Neural cell (in vitro differentiated cells): Measurements from ENCODE around the gene CHD6. TPM values are rescaled to one million over a fixed set of nuclear protein-coding genes. Genes with fewer than 3 reads are reported as not detected.

Experiments used
- H2AFZ ChIP-seq: fragments of 200-600, 300-800 bp; sonication (generic), shearing (Covaris generic); 2 replicates; pipeline ENCODE4 v1.6.0; 2014; ENCODE audit warnings: low read depth, mild to moderate bottlenecking, antibody characterized with exemption, low read length, moderate library complexity
- H3F3A ChIP-seq: fragments of 200-600 bp; shearing (Covaris generic); 2 replicates; pipeline ENCODE4 v1.6.1; 2016; ENCODE audit warnings: mild to moderate bottlenecking, moderate library complexity, mixed read lengths, antibody characterized with exemption, low read length; ENCODE audit not compliant: insufficient read depth, poor library complexity, severe bottlenecking
- H3K27ac ChIP-seq: fragments of 200-600, 300-800 bp; sonication (generic), shearing (Covaris generic); 2 replicates; pipeline ENCODE4 v1.5.1; 2014; ENCODE audit warnings: mild to moderate bottlenecking, low read length, moderate library complexity
- H3K27me3 ChIP-seq: fragments of 300-800, 200-600 bp; sonication (generic), shearing (Covaris generic); 2 replicates; pipeline ENCODE4 v1.6.0; 2014; ENCODE audit warnings: mild to moderate bottlenecking, low read depth, low read length, moderate library complexity; ENCODE audit not compliant: insufficient read depth
- H3K36me3 ChIP-seq: fragments of 300-800, 200-600 bp; sonication (generic), shearing (Covaris generic); 2 replicates; pipeline ENCODE4 v1.5.1; 2014; ENCODE audit warnings: mild to moderate bottlenecking, antibody characterized with exemption, low read length, moderate library complexity; ENCODE audit not compliant: insufficient read depth
- H3K4me2 ChIP-seq: fragments of 300-800, 200-600 bp; sonication (generic), shearing (Covaris generic); 2 replicates; pipeline ENCODE4 v1.6.0; 2014; ENCODE audit warnings: mild to moderate bottlenecking, low read length
- H3K4me3 ChIP-seq: fragments of 300-800, 200-600 bp; sonication (generic), shearing (Covaris generic); 2 replicates; pipeline ENCODE4 v1.5.1; 2014; ENCODE audit warnings: mild to moderate bottlenecking, low read length, moderate library complexity
- H3K79me2 ChIP-seq: fragments of 200-600 bp; shearing (Covaris generic); replicated peaks from 2 replicates; pipeline ENCODE4 v1.6.0; 2014; ENCODE audit warnings: mild to moderate bottlenecking, low read length, moderate library complexity; ENCODE audit not compliant: insufficient read depth
- H3K9ac ChIP-seq: fragments of 300-800, 200-600 bp; sonication (generic), shearing (Covaris generic); 2 replicates; pipeline ENCODE4 v1.6.1; 2016; ENCODE audit warnings: mild to moderate bottlenecking, low read length, mixed read lengths
- H3K9me2 ChIP-seq: fragments of 200-600 bp; shearing (Covaris generic); 2 replicates; pipeline ENCODE4 v1.6.1; 2016; ENCODE audit warnings: mild to moderate bottlenecking, low read length, mixed read lengths; ENCODE audit not compliant: insufficient read depth
- H3K9me3 ChIP-seq: fragments of 200-600, 300-800 bp; sonication (generic), shearing (Covaris generic); 2 replicates; pipeline ENCODE4 v1.6.1; 2016; ENCODE audit warnings: mild to moderate bottlenecking, mixed run types, low read length, moderate library complexity, mixed read lengths
- H4K20me1 ChIP-seq: fragments of 200-600 bp; shearing (Covaris generic); 2 replicates; pipeline ENCODE4 v1.6.1; 2016; ENCODE audit warnings: mild to moderate bottlenecking, mixed run types; ENCODE audit not compliant: insufficient read depth
- EP300 ChIP-seq: fragments of 450-650 bp; conservative IDR thresholded peaks from 2 replicates; pipeline ENCODE4 v1.6.1; 2014; ENCODE audit warnings: antibody characterized with exemption, mild to moderate bottlenecking, moderate library complexity; ENCODE audit not compliant: poor library complexity, severe bottlenecking
- EZH2 ChIP-seq: fragments of 200-600, 300-800 bp; shearing (Covaris generic), sonication (generic); IDR thresholded peaks from 2 replicates; pipeline ENCODE4 v1.6.1; 2014; ENCODE audit warnings: antibody characterized with exemption, low read length, borderline replicate concordance, mild to moderate bottlenecking; ENCODE audit not compliant: insufficient read depth, poor library complexity, severe bottlenecking
- MXI1 ChIP-seq: fragments of 450-650 bp; conservative IDR thresholded peaks from 2 replicates; pipeline ENCODE4 v1.6.1; 2014; ENCODE audit warnings: antibody characterized with exemption, mild to moderate bottlenecking; ENCODE audit not compliant: poor library complexity, severe bottlenecking
- POLR2AphosphoS5 ChIP-seq: IDR thresholded peaks from 2 replicates; pipeline ENCODE4 v1.6.1; 2012
- RAD21 ChIP-seq: fragments of 450-650 bp; conservative IDR thresholded peaks from 2 replicates; pipeline ENCODE4 v1.6.1; 2014; ENCODE audit warnings: antibody characterized with exemption, mild to moderate bottlenecking, moderate library complexity
- SMC3 ChIP-seq: fragments of 450-650 bp; conservative IDR thresholded peaks from 2 replicates; pipeline ENCODE4 v1.6.1; 2014; ENCODE audit warnings: antibody characterized with exemption, mild to moderate bottlenecking, moderate library complexity; ENCODE audit not compliant: poor library complexity
- TAF1 ChIP-seq: IDR thresholded peaks from 2 replicates; pipeline ENCODE4 v1.6.1; 2012; ENCODE audit warnings: low read depth
- polyA plus RNA-seq: library from polyadenylated mRNA; depleted of rRNA; stranded (reverse); fragments of >200 nt; gene quantifications from 2 replicates; pipeline ENCODE4 v1.2.3, GENCODE V29; 2014
- TF ChIP-seq, protein P1 (sequence below): fragments of 450-650 bp; IDR thresholded peaks from 2 replicates; pipeline ENCODE4 v1.5.1; 2014; ENCODE audit warnings: antibody characterized with exemption, mild to moderate bottlenecking, moderate library complexity; ENCODE audit not compliant: poor library complexity, severe bottlenecking
- TF ChIP-seq, protein P2 (sequence below): IDR thresholded peaks from 2 replicates; pipeline ENCODE4 v1.6.1; 2012; ENCODE audit warnings: borderline replicate concordance

Gene CHD6
- polyA plus RNA-seq, 1 donor from 2014 or later = 22.9 TPM

DNA sequence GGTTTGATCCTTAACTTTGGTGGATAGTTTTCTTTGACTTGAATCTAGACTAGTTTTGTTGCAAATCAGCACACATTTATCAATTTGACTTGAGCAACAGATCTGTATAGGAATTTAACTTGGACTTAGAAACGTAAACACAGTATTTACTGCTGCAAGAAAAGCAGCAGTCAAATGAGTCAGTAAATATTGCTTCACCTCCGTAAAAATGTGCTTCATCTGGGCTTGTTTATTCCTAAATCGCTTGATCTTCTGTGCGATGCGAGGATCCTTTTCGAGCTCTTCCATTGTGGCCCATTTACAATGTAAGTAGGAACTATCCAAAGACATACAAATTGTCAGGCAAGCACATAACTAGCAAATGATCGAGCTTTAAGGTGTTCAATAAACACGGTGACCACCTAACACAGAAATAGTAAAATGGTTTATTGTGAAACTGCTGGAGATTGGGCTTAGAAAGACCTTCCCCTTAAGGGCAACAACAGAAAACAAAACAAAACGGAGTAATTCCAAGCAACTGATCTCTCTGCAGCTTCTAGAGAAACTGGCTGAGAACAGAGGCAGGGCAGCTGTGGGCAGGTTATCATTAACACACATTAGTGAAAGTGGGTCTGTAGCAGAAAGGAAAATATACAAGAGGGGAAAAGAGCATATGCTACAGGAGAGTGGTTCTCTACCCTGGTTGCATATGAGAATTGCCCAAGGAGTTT, 120.8 kb downstream of the CHD6 start:
- Histone ChIP-seq H3K9ac (no peak overlapping the region), H3F3A (no peaks in the 10 kb centered on the region), H3K27ac (no peak overlapping the region), H3K9me3 (no peaks in the 10 kb centered on the region), H4K20me1 (no peaks in the 10 kb centered on the region), H3K36me3 (no peaks in the 10 kb centered on the region), H3K9me2 (no peaks in the 10 kb centered on the region), H3K79me2 (no peaks in the 10 kb centered on the region), H3K27me3 (no peaks in the 10 kb centered on the region), H3K4me3 (no peak overlapping the region), H2AFZ (no peak overlapping the region), H3K4me2 (no peak overlapping the region)
- TF ChIP-seq RAD21 (no peak), EP300 (no peak), TAF1 (no peak), POLR2AphosphoS5 (no peak)
- TF ChIP-seq, protein P1, sequence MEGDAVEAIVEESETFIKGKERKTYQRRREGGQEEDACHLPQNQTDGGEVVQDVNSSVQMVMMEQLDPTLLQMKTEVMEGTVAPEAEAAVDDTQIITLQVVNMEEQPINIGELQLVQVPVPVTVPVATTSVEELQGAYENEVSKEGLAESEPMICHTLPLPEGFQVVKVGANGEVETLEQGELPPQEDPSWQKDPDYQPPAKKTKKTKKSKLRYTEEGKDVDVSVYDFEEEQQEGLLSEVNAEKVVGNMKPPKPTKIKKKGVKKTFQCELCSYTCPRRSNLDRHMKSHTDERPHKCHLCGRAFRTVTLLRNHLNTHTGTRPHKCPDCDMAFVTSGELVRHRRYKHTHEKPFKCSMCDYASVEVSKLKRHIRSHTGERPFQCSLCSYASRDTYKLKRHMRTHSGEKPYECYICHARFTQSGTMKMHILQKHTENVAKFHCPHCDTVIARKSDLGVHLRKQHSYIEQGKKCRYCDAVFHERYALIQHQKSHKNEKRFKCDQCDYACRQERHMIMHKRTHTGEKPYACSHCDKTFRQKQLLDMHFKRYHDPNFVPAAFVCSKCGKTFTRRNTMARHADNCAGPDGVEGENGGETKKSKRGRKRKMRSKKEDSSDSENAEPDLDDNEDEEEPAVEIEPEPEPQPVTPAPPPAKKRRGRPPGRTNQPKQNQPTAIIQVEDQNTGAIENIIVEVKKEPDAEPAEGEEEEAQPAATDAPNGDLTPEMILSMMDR = no peak
- TF ChIP-seq, protein P2, sequence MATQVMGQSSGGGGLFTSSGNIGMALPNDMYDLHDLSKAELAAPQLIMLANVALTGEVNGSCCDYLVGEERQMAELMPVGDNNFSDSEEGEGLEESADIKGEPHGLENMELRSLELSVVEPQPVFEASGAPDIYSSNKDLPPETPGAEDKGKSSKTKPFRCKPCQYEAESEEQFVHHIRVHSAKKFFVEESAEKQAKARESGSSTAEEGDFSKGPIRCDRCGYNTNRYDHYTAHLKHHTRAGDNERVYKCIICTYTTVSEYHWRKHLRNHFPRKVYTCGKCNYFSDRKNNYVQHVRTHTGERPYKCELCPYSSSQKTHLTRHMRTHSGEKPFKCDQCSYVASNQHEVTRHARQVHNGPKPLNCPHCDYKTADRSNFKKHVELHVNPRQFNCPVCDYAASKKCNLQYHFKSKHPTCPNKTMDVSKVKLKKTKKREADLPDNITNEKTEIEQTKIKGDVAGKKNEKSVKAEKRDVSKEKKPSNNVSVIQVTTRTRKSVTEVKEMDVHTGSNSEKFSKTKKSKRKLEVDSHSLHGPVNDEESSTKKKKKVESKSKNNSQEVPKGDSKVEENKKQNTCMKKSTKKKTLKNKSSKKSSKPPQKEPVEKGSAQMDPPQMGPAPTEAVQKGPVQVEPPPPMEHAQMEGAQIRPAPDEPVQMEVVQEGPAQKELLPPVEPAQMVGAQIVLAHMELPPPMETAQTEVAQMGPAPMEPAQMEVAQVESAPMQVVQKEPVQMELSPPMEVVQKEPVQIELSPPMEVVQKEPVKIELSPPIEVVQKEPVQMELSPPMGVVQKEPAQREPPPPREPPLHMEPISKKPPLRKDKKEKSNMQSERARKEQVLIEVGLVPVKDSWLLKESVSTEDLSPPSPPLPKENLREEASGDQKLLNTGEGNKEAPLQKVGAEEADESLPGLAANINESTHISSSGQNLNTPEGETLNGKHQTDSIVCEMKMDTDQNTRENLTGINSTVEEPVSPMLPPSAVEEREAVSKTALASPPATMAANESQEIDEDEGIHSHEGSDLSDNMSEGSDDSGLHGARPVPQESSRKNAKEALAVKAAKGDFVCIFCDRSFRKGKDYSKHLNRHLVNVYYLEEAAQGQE = no peak

DNA sequence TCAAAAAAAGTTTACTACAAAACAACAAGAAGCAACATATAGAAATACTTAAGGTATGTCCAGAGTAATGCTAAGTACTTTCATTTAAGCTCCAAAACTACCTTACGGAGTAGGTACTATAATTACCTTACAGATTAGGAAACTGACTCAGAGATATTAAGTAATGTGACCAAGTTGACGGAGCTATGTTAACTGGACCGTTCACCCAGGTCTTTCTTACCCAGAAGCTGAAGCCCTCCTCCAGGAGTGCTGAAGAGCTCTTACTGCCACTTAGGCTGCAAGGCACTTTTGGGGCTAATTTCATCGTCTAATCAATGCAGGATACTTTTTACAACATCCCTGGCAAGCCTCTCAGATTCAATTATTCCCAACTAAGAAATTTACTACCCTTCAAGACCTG, 123.7 kb downstream of the CHD6 start:
- TF ChIP-seq, protein P2 = no peak
- no peak for TF ChIP-seq SMC3
- TF ChIP-seq TAF1 = no peak
- no peak for TF ChIP-seq EZH2
- TF ChIP-seq POLR2AphosphoS5 = no peak
- TF ChIP-seq MXI1 = no peak
- TF ChIP-seq EP300 = no peak
- TF ChIP-seq, protein P1 = no peak
- no peak for TF ChIP-seq RAD21
- Histone ChIP-seq H3K9me2 (no peaks in the 10 kb centered on the region), H2AFZ (no peak overlapping the region), H3K36me3 (no peaks in the 10 kb centered on the region), H3K79me2 (no peaks in the 10 kb centered on the region), H3K9ac (no peak overlapping the region), H3K27ac (no peak overlapping the region), H3K27me3 (no peaks in the 10 kb centered on the region), H3K4me3 (no peak overlapping the region), H3K4me2 (no peak overlapping the region), H3K9me3 (no peaks in the 10 kb centered on the region), H3F3A (no peaks in the 10 kb centered on the region), H4K20me1 (no peaks in the 10 kb centered on the region)
